ENCODE results near the gene ABAT.

DNA sequence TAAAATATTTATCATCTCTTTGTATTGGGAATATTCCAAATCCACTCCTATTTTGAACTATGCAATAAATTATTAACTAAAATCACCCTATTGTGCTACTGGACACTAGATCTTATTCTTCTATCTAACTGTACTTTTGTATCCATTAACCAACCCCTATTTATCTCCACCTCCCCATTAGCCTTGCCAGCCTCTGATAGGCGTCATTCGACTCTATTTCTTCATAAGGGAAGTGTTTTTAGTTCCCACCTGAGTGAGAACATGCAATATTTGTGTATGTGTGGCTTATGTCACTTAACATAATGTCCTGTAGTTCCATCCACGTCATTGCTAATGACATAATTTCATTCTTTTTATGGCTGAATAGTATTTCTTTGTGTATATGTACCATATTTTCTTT lies 99.1 kb downstream of the ABAT start:
- TF ChIP-seq EZH2 (IDR thresholded peaks at IDR 0.05; ENCODE audit: insufficient read depth, poor library complexity, severe bottlenecking) (no peak), EZH2phosphoT487 (IDR thresholded peaks at IDR 0.05; ENCODE audit: insufficient read depth, low read depth) (no peak)
